GM18505 (cell line): ENCODE data around the gene AGAP1.
"Not testable (repeated sequence)": the region's sequence is repeated elsewhere in the genome, so short reads cannot be mapped to it uniquely, and the experiment has no call there.

Experiments
- ATAC-seq: cut with Tn5 transposase; IDR thresholded peaks from one replicate; pipeline ENCODE4 v1.9.1; 2021; ENCODE audit not compliant: unreplicated experiment
- POLR2A ChIP-seq: IDR thresholded peaks from 4 replicates; pipeline ENCODE4 v1.6.1; 2011; ENCODE audit warnings: borderline replicate concordance; ENCODE audit not compliant: insufficient read depth, insufficient read length; ENCODE audit errors: extremely low read depth

AGAP1 gene

GRCh38 chr2:235763816-235764215, 270.0 kb downstream of the AGAP1 start:
- no peak for ATAC-seq

DNA sequence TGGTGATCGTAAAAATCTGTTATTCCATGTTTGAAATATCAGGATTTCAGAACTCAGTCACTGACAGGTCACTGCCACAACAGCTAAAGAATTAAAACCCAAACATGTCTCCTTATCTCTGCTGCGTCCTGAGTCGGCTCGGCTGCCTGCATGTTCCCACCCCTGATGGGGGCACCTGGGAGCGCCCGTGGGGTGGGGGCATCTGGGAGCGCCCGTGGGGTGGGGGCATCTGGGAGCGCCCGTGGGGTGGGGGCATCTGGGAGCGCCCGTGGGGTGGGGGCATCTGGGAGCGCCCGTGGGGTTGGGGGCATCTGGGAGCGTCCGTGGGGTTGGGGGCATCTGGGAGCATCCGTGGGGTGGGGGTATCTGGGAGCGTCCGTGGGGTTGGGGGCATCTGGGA, 270.6 kb downstream of the AGAP1 start:
- not testable (repeated sequence) for ATAC-seq

More at GRCh38 chr2:235763816-235764215, 270.0 kb downstream of the AGAP1 start:
- no peak for TF ChIP-seq POLR2A

DNA sequence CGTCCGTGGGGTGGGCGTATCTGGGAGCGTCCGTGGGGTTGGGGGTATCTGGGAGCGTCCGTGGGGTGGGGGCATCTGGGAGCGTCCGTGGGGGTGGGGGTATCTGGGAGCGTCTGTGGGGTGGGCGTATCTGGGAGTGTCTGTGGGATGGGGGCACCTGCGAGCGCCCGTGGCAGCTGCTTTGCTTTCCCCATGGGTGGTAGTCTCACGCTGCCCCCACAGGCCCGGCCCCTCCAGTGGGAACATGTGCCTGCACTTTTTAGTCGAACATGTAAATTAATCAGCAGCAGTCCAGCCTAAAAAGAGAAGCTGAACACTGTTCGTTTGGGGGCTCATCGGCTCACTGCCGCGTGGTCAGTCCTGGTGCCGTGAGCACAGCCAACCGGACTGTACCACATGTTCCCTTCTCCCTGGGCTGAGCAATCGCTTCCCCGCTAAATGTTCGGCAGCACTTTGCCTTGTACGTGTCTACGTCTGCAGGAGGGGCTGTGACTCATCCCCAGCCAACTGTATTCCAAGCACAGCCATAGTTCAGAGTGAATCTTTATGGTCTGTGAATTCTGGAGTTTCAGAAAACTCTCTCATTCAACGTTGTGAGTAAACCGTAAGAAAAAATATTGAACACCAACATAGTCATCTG, 271.5 kb downstream of the AGAP1 start:
- no peak for ATAC-seq

GRCh38 chr2:235766278-235766677, 272.4 kb downstream of the AGAP1 start:
- no peak for ATAC-seq
- TF ChIP-seq POLR2A = no peak

More for the DNA sequence above, 271.5 kb downstream of the AGAP1 start:
- TF ChIP-seq POLR2A = no peak

- no peak for ATAC-seq
- no peak for TF ChIP-seq POLR2A
These were observed 274.8 kb downstream of the AGAP1 start for GRCh38 chr2:235768606-235769005.

GRCh38 chr2:235769046-235769445, 275.2 kb downstream of the AGAP1 start:
- ATAC-seq = no peak
- no peak for TF ChIP-seq POLR2A

- no peak for ATAC-seq
- TF ChIP-seq POLR2A = no peak
These were observed 277.3 kb downstream of the AGAP1 start for GRCh38 chr2:235770909-235771820.

- TF ChIP-seq POLR2A = no peak
- no peak for ATAC-seq
These were observed 279.5 kb downstream of the AGAP1 start for GRCh38 chr2:235773188-235773928.

GRCh38 chr2:235774153-235774870, 280.5 kb downstream of the AGAP1 start:
- ATAC-seq = no peak
- TF ChIP-seq POLR2A = no peak

GRCh38 chr2:235776531-235776930, 282.7 kb downstream of the AGAP1 start:
- ATAC-seq = no peak

DNA sequence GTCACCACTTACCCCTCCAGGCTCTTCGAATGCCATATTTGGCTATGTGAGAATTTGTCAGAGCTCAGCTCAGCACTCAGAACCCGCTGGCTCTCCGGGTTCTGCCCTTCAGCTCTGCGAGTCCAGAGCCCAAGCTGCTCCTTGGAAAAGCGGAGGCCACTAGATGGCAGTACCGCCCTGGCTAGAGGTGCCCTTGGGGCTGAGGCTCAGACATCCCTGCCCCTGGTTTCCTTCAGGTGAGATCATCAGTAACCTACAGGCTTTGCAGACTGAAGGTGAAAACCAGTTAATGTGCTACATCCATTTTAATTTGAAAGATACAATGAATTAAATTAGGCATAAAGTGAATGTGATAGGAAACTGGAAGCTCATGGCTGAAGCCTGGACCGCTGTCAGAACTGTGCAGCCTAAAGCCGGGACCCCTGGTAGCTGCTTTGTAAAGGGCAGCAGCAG, 285.6 kb downstream of the AGAP1 start:
- TF ChIP-seq POLR2A = no peak
- ATAC-seq = no peak

More at GRCh38 chr2:235776531-235776930, 282.7 kb downstream of the AGAP1 start:
- TF ChIP-seq POLR2A = no peak

GRCh38 chr2:235780401-235780800, 286.6 kb downstream of the AGAP1 start:
- no peak for ATAC-seq
- TF ChIP-seq POLR2A = no peak

- no peak for TF ChIP-seq POLR2A
- ATAC-seq = no peak
These were observed 287.9 kb downstream of the AGAP1 start for GRCh38 chr2:235781775-235782174.

GRCh38 chr2:235784788-235785187, 290.9 kb downstream of the AGAP1 start:
- no peak for ATAC-seq

More at GRCh38 chr2:235784788-235785187, 290.9 kb downstream of the AGAP1 start:
- TF ChIP-seq POLR2A = no peak
